Measurements from ENCODE around the gene DCLRE1C. TPM values are rescaled to one million over a fixed set of nuclear protein-coding genes. Genes with fewer than 3 reads are reported as not detected.

DCLRE1C gene
- 11.4 and 16.3 TPM in 2 replicates for total RNA-seq

GRCh38 chr10:14954001-14954770 lies at the start of gene DCLRE1C:
TSS of gene DCLRE1C (minus strand) at chr10:14954096. CDS start at chr10:14954010, 86 bp downstream.

GRCh38 chr10:14959221-14960057 lies 5.5 kb upstream of the DCLRE1C start, which contains the start of gene MEIG1:
TSS of gene MEIG1 (plus strand) at chr10:14959388. CDS start at chr10:14966469, 7,081 bp downstream.

GRCh38 chr10:14878266-14879123 lies 75.4 kb downstream of the DCLRE1C start, which contains the start of gene SUV39H2:
TSS of gene SUV39H2 (plus strand) at chr10:14878866. CDS start at chr10:14878889, 23 bp downstream.

Other genes with a start within 250 kb of the DCLRE1C start
- 7.7 and 53.1 TPM in 2 replicates for gene FAM107B, start 179.2 kb downstream of the DCLRE1C start, total RNA-seq
- 0.86 and 1.1 TPM in 2 replicates for gene CDNF, start 116.1 kb downstream of the DCLRE1C start, total RNA-seq
- gene HSPA14, start 115.8 kb downstream of the DCLRE1C start, total RNA-seq = 7.7 and 14.0 TPM in 2 replicates
- 14.2 and 26.6 TPM in 2 replicates for gene MSANTD7, start 115.8 kb downstream of the DCLRE1C start, total RNA-seq
- gene SUV39H2, start 75.2 kb downstream of the DCLRE1C start, total RNA-seq = 5.7 and 23.3 TPM in 2 replicates
- not detected in 2 replicates for gene MEIG1, start 5.3 kb upstream of the DCLRE1C start, total RNA-seq
- gene OLAH, start 89.8 kb upstream of the DCLRE1C start, total RNA-seq = not detected in 2 replicates
- 0.72 TPM in 1 of 2 replicates, not detected in the other for gene ACBD7, start 134.7 kb upstream of the DCLRE1C start, total RNA-seq
- gene RPP38, start 143.3 kb upstream of the DCLRE1C start, total RNA-seq = 15.5 and 16.0 TPM in 2 replicates
- gene NMT2, start 214.6 kb upstream of the DCLRE1C start, total RNA-seq = 25.6 and 35.6 TPM in 2 replicates